ENCODE results near the gene TCEANC.
A peak's percentile ranks its signal among the peaks of the same experiment; 100 is the strongest.

The TCEANC gene

GRCh38 chrX:13647709-13648212 is 5.2 kb upstream of the TCEANC start (continued):
- TF ChIP-seq ZNF645 (tag by site-specific recombination; IDR thresholded peaks at IDR 0.05) (no peak), ZNF148 (tag by site-specific recombination; IDR thresholded peaks at IDR 0.05; ENCODE audit: borderline replicate concordance) (peak; percentile 82; the same call in 1 of the 2 replicates), TRIM28 (IDR thresholded peaks at IDR 0.05; ENCODE audit: borderline replicate concordance, low read length) (peak; percentile 47; the same call in 1 of the 2 replicates), ZNF433 (tag by site-specific recombination; IDR thresholded peaks at IDR 0.05; ENCODE audit: low read depth) (no peak), GLIS1 (tag by site-specific recombination; IDR thresholded peaks at IDR 0.05) (peak; percentile 76), BCL6B (tag by site-specific recombination; IDR thresholded peaks at IDR 0.05) (no peak), ZNF626 (tag by site-specific recombination; IDR thresholded peaks at IDR 0.05) (peak; percentile 86; the same call in 1 of the 2 replicates), ZNF560 (tag by site-specific recombination; IDR thresholded peaks at IDR 0.05; ENCODE audit: borderline replicate concordance) (no peak), ZNF391 (tag by site-specific recombination; IDR thresholded peaks at IDR 0.05; ENCODE audit: borderline replicate concordance, low read depth) (no peak), ZNF561 (tag by site-specific recombination; IDR thresholded peaks at IDR 0.05; ENCODE audit: borderline replicate concordance) (peak; percentile 86), PRDM4 (tag by site-specific recombination; IDR thresholded peaks at IDR 0.05) (no peak), ZNF2 (tag by site-specific recombination; IDR thresholded peaks at IDR 0.05) (peak; percentile 41; the same call in 1 of the 2 replicates), ZNF280C (tag by site-specific recombination; IDR thresholded peaks at IDR 0.05) (no peak), ZNF596 (tag by site-specific recombination; IDR thresholded peaks at IDR 0.05) (no peak), ZNF266 (tag by site-specific recombination; IDR thresholded peaks at IDR 0.05; ENCODE audit: low read depth) (no peak)
- TF ChIP-seq, protein P1, sequence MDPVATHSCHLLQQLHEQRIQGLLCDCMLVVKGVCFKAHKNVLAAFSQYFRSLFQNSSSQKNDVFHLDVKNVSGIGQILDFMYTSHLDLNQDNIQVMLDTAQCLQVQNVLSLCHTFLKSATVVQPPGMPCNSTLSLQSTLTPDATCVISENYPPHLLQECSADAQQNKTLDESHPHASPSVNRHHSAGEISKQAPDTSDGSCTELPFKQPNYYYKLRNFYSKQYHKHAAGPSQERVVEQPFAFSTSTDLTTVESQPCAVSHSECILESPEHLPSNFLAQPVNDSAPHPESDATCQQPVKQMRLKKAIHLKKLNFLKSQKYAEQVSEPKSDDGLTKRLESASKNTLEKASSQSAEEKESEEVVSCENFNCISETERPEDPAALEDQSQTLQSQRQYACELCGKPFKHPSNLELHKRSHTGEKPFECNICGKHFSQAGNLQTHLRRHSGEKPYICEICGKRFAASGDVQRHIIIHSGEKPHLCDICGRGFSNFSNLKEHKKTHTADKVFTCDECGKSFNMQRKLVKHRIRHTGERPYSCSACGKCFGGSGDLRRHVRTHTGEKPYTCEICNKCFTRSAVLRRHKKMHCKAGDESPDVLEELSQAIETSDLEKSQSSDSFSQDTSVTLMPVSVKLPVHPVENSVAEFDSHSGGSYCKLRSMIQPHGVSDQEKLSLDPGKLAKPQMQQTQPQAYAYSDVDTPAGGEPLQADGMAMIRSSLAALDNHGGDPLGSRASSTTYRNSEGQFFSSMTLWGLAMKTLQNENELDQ (tag by site-specific recombination; IDR thresholded peaks at IDR 0.05; ENCODE audit: low read depth), result no peak
- TF ChIP-seq, protein P2, sequence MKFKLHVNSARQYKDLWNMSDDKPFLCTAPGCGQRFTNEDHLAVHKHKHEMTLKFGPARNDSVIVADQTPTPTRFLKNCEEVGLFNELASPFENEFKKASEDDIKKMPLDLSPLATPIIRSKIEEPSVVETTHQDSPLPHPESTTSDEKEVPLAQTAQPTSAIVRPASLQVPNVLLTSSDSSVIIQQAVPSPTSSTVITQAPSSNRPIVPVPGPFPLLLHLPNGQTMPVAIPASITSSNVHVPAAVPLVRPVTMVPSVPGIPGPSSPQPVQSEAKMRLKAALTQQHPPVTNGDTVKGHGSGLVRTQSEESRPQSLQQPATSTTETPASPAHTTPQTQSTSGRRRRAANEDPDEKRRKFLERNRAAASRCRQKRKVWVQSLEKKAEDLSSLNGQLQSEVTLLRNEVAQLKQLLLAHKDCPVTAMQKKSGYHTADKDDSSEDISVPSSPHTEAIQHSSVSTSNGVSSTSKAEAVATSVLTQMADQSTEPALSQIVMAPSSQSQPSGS (tag by site-specific recombination; IDR thresholded peaks at IDR 0.05; ENCODE audit: low read depth), result peak; percentile 7; the same call in 1 of the 2 replicates
- TF ChIP-seq, protein P3, sequence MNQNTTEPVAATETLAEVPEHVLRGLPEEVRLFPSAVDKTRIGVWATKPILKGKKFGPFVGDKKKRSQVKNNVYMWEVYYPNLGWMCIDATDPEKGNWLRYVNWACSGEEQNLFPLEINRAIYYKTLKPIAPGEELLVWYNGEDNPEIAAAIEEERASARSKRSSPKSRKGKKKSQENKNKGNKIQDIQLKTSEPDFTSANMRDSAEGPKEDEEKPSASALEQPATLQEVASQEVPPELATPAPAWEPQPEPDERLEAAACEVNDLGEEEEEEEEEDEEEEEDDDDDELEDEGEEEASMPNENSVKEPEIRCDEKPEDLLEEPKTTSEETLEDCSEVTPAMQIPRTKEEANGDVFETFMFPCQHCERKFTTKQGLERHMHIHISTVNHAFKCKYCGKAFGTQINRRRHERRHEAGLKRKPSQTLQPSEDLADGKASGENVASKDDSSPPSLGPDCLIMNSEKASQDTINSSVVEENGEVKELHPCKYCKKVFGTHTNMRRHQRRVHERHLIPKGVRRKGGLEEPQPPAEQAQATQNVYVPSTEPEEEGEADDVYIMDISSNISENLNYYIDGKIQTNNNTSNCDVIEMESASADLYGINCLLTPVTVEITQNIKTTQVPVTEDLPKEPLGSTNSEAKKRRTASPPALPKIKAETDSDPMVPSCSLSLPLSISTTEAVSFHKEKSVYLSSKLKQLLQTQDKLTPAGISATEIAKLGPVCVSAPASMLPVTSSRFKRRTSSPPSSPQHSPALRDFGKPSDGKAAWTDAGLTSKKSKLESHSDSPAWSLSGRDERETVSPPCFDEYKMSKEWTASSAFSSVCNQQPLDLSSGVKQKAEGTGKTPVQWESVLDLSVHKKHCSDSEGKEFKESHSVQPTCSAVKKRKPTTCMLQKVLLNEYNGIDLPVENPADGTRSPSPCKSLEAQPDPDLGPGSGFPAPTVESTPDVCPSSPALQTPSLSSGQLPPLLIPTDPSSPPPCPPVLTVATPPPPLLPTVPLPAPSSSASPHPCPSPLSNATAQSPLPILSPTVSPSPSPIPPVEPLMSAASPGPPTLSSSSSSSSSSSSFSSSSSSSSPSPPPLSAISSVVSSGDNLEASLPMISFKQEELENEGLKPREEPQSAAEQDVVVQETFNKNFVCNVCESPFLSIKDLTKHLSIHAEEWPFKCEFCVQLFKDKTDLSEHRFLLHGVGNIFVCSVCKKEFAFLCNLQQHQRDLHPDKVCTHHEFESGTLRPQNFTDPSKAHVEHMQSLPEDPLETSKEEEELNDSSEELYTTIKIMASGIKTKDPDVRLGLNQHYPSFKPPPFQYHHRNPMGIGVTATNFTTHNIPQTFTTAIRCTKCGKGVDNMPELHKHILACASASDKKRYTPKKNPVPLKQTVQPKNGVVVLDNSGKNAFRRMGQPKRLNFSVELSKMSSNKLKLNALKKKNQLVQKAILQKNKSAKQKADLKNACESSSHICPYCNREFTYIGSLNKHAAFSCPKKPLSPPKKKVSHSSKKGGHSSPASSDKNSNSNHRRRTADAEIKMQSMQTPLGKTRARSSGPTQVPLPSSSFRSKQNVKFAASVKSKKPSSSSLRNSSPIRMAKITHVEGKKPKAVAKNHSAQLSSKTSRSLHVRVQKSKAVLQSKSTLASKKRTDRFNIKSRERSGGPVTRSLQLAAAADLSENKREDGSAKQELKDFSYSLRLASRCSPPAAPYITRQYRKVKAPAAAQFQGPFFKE (tag by site-specific recombination; IDR thresholded peaks at IDR 0.05; ENCODE audit: borderline replicate concordance), result no peak
